Measurements from ENCODE around the gene STK4. TPM values are rescaled to one million over a fixed set of nuclear protein-coding genes. Genes with fewer than 3 reads are reported as not detected.
A peak's percentile ranks its signal among the peaks of the same experiment; 100 is the strongest.

STK4 gene
- total RNA-seq, 1 experiment from 2014 or later: 43.0 TPM

DNA sequence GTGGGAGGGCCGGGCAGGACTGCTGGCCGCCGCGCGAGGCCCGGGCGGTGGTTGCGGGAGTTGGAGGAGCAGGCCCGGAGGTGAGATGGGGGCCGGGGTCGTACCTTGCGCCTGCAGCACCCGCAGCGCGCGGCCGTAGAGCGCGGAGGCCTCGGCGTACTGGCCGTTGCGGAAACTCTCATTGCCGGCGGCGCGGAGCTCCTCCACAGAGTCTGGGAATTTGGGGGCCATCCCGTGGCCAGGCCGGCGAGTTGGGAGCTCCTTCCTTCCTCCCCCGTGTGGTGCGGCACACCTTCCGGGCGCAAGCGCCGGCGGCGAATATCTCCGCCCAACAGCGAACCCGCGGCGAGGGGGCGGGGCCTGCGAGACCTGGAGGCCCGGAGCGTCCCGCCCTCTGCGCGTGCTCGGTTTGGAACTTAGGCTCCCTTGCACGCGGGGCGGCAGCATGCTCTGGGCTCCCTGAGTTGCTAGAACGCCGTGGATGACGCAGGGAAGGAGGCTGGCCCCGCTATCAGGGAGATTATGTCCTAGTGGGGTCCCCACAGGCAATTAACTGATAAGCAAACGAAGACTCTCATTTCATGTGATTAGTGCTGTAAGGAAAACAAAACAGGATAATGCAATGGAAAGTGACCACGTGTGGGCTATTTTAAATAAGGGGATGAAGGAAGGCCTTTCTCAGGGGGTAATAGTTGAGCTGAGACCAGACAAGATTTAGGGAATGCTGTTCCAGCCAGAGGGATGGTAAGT is 6.0 kb upstream of the STK4 start, which contains the start of gene TOMM34:
TOMM34 (minus strand) TSS at position 295 of the 750 bp plus-strand sequence; CDS start at position 231, 64 bp downstream.
- Histone ChIP-seq H2AFZ (ENCODE audit: low read length) (no peak within 1 kb of the TSS), H3K23ac (ENCODE audit: insufficient read length, low read depth, low read length) (no peak within 1 kb of the TSS), H3K27me3 (ENCODE audit: insufficient read depth, low read length) (no peaks in the 10 kb centered on the region; the same call in 1 of the 2 replicates), H3K4ac (ENCODE audit: low read depth, low read length) (no peak within 1 kb of the TSS), H4K20me1 (ENCODE audit: control insufficient read depth, insufficient read depth, insufficient read length) (no peaks in the 10 kb centered on the region), H2BK120ac (ENCODE audit: low read depth, low read length, poor library complexity, severe bottlenecking) (no peak within 1 kb of the TSS), H3K9ac (ENCODE audit: extremely low read depth, insufficient read length, low read length) (peak within 1 kb of the TSS; percentile 73), H4K5ac (ENCODE audit: insufficient read length, low read depth, low read length) (no peak within 1 kb of the TSS), H3K9me3 (ENCODE audit: control insufficient read depth, low read depth, low read length) (no peaks in the 10 kb centered on the region), H3K18ac (ENCODE audit: insufficient read length, low read depth, low read length) (no peak within 1 kb of the TSS), H3K4me1 (ENCODE audit: insufficient read depth, low read length) (0 out of 2 replicates have a peak, but pooled peaks cover 2% of the 10 kb centered on the region), H2AK5ac (ENCODE audit: insufficient read length, low read length) (no peak within 1 kb of the TSS), H3K79me2 (ENCODE audit: insufficient read depth, low read length) (no peaks in the 10 kb centered on the region), H3K56ac (ENCODE audit: insufficient read length, low read depth, low read length) (no peak within 1 kb of the TSS), H2BK5ac (ENCODE audit: insufficient read length, low read length) (no peak within 1 kb of the TSS), H3T11ph (ENCODE audit: low read length) (no peak within 1 kb of the TSS), H2BK12ac (ENCODE audit: insufficient read length, low read depth, low read length) (no peak within 1 kb of the TSS), H4K91ac (ENCODE audit: insufficient read length, low read depth, low read length) (no peak within 1 kb of the TSS), H3K23me2 (ENCODE audit: insufficient read length, low read depth, low read length, poor library complexity, severe bottlenecking) (peaks cover 6% of the 10 kb centered on the region), H2BK20ac (ENCODE audit: low read depth, low read length, poor library complexity, severe bottlenecking) (no peak within 1 kb of the TSS), H3K79me1 (ENCODE audit: insufficient read depth, low read depth, low read length, poor library complexity, severe bottlenecking) (peaks cover 4% of the 10 kb centered on the region), H2BK15ac (ENCODE audit: low read depth, low read length) (no peak within 1 kb of the TSS), H3K4me2 (ENCODE audit: insufficient read depth, insufficient read length, low read length) (peak within 1 kb of the TSS; percentile 93), H3K14ac (ENCODE audit: insufficient read depth, low read length) (peak within 1 kb of the TSS; percentile 67; the same call in 1 of the 2 replicates), H3K27ac (ENCODE audit: insufficient read length, low read depth, low read length) (no peak within 1 kb of the TSS), H4K8ac (replicated peaks; ENCODE audit: insufficient read length, low read depth, low read length) (no peak within 1 kb of the TSS)
- peaks cover 42% of the 10 kb centered on the region for H3K27me3 Mint-ChIP-seq (ENCODE audit: low read depth)
- no CpG with 5 or more reads among the region's 60 CpGs for WGBS (ENCODE audit: extremely low coverage, insufficient read length, low lambda C conversion rate)
- H3K4me3 Mint-ChIP-seq: peak within 1 kb of the TSS; percentile 87 to 95
- peak within 1 kb of the TSS in 2 of 3 experiments; percentile 88 to 90; a peak in 5 of 7 replicates for H3K27ac Mint-ChIP-seq
- TF ChIP-seq, protein P1, sequence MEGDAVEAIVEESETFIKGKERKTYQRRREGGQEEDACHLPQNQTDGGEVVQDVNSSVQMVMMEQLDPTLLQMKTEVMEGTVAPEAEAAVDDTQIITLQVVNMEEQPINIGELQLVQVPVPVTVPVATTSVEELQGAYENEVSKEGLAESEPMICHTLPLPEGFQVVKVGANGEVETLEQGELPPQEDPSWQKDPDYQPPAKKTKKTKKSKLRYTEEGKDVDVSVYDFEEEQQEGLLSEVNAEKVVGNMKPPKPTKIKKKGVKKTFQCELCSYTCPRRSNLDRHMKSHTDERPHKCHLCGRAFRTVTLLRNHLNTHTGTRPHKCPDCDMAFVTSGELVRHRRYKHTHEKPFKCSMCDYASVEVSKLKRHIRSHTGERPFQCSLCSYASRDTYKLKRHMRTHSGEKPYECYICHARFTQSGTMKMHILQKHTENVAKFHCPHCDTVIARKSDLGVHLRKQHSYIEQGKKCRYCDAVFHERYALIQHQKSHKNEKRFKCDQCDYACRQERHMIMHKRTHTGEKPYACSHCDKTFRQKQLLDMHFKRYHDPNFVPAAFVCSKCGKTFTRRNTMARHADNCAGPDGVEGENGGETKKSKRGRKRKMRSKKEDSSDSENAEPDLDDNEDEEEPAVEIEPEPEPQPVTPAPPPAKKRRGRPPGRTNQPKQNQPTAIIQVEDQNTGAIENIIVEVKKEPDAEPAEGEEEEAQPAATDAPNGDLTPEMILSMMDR (conservative IDR thresholded peaks at IDR 0.05): no peak
- H3K9me3 Mint-ChIP-seq: no peaks in the 10 kb centered on the region; a peak in 1 of 5 replicates
- peaks cover 29 to 34% of the 10 kb centered on the region in 2 experiments for H3K4me1 Mint-ChIP-seq
- H3K36me3 Mint-ChIP-seq (ENCODE audit: insufficient read depth in 1 of 3, low read depth in 3 of 3): peaks cover 9 to 25% (median 24%) of the 10 kb centered on the region in 3 experiments; a peak in 6 of 7 replicates
- DNase-seq: peak; percentile 94

Data from H9 (cell line).